ENCODE measurements around the gene MACROD1.

DNA sequence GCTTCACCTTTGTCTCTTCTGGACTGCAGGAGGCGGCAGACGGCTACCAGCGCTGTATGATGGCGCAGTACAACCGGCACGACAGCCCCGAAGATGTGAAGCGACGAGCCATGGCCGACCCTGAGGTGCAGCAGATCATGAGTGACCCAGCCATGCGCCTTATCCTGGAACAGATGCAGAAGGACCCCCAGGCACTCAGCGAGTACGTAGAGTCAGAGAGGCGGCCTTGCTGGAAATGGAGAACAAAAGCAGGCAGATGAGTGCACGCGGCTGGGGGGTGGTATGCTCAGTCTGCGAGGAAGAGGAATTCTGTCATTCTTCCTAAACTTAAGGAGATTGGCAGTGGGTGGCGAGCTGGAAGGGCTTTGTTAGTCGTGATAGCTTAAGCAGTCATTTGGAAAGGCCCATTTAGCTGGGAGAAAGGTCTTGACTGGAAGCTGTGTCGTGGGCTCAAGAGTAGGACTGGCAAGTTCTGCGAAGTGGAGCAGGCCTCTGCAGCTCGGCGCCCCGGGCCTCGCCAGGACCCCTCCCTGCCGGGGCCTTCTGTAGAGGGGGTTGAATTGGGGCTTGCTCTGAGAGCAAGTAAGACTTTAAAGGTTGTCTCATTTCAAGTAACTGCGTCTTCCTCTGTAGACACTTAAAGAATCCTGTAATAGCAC lies 37.6 kb upstream of the MACROD1 start:
- TF ChIP-seq, protein P1, sequence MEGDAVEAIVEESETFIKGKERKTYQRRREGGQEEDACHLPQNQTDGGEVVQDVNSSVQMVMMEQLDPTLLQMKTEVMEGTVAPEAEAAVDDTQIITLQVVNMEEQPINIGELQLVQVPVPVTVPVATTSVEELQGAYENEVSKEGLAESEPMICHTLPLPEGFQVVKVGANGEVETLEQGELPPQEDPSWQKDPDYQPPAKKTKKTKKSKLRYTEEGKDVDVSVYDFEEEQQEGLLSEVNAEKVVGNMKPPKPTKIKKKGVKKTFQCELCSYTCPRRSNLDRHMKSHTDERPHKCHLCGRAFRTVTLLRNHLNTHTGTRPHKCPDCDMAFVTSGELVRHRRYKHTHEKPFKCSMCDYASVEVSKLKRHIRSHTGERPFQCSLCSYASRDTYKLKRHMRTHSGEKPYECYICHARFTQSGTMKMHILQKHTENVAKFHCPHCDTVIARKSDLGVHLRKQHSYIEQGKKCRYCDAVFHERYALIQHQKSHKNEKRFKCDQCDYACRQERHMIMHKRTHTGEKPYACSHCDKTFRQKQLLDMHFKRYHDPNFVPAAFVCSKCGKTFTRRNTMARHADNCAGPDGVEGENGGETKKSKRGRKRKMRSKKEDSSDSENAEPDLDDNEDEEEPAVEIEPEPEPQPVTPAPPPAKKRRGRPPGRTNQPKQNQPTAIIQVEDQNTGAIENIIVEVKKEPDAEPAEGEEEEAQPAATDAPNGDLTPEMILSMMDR (IDR thresholded peaks at IDR 0.05 in 8 of 11, conservative IDR thresholded peaks at IDR 0.05 in 3 of 11), result no peak
- TF ChIP-seq POLR2A (IDR thresholded peaks at IDR 0.05), result no peak
- TF ChIP-seq POLR2AphosphoS5 (IDR thresholded peaks at IDR 0.05), result peak in 1 of 3 donors; percentile 32

Measured in spleen (tissue), 7 donors.